Activated T-helper 1 cell treated with anti-CD3 and anti-CD28 coated beads, Interleukin-12 subunit alpha, Interleukin-12 subunit beta, Interleukin-2, Interleukin-4 antibody, amounts not matched to agents 30 ng/mL and 10 ng/mL and 1 ng/mL, durations not matched to agents 14 hours and 24 hours and 36 hours (primary cell): ENCODE measurements around the gene PCDHB5. TPM values are rescaled to one million over a fixed set of nuclear protein-coding genes. Genes with fewer than 3 reads are reported as not detected.
"Not testable (repeated sequence)": the region's sequence is repeated elsewhere in the genome, so short reads cannot be mapped to it uniquely, and the experiment has no call there.

Experiments used
- DNase-seq: peaks from one replicate; pipeline ENCODE4 v3.0.0; 2021; ENCODE audit warnings: low spot score
- H3K27ac Mint-ChIP-seq: one replicate; pipeline ENCODE4 v1.8.0; 2021; ENCODE audit warnings: mild to moderate bottlenecking, mixed read lengths
- H3K27me3 Mint-ChIP-seq: one replicate; pipeline ENCODE4 v1.8.0; 2022; ENCODE audit warnings: mild to moderate bottlenecking, moderate library complexity, mixed read lengths; ENCODE audit not compliant: insufficient read depth
- H3K36me3 Mint-ChIP-seq: one replicate; pipeline ENCODE4 v1.8.0; 2021; ENCODE audit warnings: low read depth, mixed read lengths
- H3K4me1 Mint-ChIP-seq: one replicate; pipeline ENCODE4 v1.8.0; 2021; ENCODE audit warnings: low read depth, mixed read lengths
- H3K4me3 Mint-ChIP-seq: one replicate; pipeline ENCODE4 v1.8.0; 2021; ENCODE audit warnings: mild to moderate bottlenecking, moderate library complexity, mixed read lengths
- H3K9me3 Mint-ChIP-seq: one replicate; pipeline ENCODE4 v1.8.0; 2021; ENCODE audit warnings: mixed read lengths
- intact Hi-C: fragments of 100-400 bp; cut with micrococcal nuclease; formaldehyde crosslinking; loops from one replicate; pipeline ENCODE4 v1.15.1; 2024
- total RNA-seq: library from RNA; stranded (reverse); gene quantifications from 2 replicates; pipeline ENCODE4 v1.2.3, GENCODE V29; 2022

The PCDHB5 gene
- total RNA-seq, 1 donor from 2014 or later = not detected

- DNase-seq, H3K4me1 Mint-ChIP-seq, H3K27me3 Mint-ChIP-seq, H3K27ac Mint-ChIP-seq, H3K4me3 Mint-ChIP-seq, H3K36me3 Mint-ChIP-seq, intact Hi-C loops: not testable (repeated sequence)
- peaks cover 19% of the 10 kb centered on the region for H3K9me3 Mint-ChIP-seq
Measured at GRCh38 chr5:141123396-141124135, 11.4 kb upstream of the PCDHB5 start.

DNA sequence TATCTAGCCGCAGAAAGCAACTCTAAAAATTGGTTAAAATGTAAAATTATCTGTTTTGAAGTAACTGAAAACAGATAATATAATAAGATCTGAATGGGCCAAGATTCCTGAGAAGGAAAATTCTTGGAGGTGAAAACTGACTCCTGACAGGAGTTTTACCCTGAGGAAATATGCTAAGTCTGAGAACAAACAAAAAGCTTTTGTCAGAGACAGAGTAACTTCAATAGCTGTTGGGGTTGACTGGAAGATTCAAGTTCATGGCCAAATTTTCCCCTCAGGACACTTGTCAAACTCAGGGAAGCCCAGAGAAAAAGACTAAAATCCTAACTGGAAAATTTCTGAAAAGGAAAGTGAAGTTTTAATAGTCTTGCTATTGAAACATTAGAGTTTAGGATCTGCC is 7.7 kb upstream of the PCDHB5 start:
- no peaks in the 10 kb centered on the region for H3K27me3 Mint-ChIP-seq
- peaks cover 12% of the 10 kb centered on the region for H3K9me3 Mint-ChIP-seq
- no peaks in the 10 kb centered on the region for H3K36me3 Mint-ChIP-seq
- intact Hi-C loops = no loop called here
- no peak for DNase-seq
- H3K4me1 Mint-ChIP-seq = no peaks in the 10 kb centered on the region
- H3K27ac Mint-ChIP-seq = no peak overlapping the region
- no peak overlapping the region for H3K4me3 Mint-ChIP-seq

DNA sequence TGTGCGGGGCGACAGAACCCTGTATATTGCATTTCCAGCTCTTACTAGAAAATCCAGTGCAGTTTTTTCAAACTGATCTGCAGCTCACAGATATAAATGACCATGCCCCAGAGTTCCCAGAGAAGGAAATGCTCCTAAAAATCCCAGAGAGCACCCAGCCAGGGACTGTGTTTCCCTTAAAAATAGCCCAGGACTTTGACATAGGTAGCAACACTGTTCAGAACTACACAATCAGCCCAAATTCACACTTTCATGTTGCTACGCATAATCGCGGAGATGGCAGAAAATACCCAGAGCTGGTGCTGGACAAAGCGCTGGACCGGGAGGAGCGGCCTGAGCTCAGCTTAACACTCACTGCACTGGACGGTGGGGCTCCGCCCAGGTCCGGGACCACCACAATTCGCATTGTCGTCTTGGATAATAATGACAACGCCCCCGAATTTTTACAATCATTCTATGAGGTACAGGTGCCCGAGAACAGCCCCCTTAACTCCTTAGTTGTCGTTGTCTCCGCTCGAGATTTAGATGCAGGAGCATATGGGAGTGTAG is 786 bp downstream of the PCDHB5 start:
- Mint-ChIP-seq H3K27ac (no peak overlapping the region), H3K27me3 (no peaks in the 10 kb centered on the region), H3K9me3 (peaks cover 28% of the 10 kb centered on the region), H3K4me3 (no peak overlapping the region), H3K36me3 (peaks cover 2% of the 10 kb centered on the region), H3K4me1 (no peaks in the 10 kb centered on the region)
- intact Hi-C loops = no loop called here
- no peak for DNase-seq

- H3K4me3 Mint-ChIP-seq, intact Hi-C loops, H3K36me3 Mint-ChIP-seq, H3K27me3 Mint-ChIP-seq, H3K4me1 Mint-ChIP-seq, H3K27ac Mint-ChIP-seq, DNase-seq: not testable (repeated sequence)
- H3K9me3 Mint-ChIP-seq = peaks cover 28% of the 10 kb centered on the region
Measured at GRCh38 chr5:141137346-141137745, 2.3 kb downstream of the PCDHB5 start.

DNA sequence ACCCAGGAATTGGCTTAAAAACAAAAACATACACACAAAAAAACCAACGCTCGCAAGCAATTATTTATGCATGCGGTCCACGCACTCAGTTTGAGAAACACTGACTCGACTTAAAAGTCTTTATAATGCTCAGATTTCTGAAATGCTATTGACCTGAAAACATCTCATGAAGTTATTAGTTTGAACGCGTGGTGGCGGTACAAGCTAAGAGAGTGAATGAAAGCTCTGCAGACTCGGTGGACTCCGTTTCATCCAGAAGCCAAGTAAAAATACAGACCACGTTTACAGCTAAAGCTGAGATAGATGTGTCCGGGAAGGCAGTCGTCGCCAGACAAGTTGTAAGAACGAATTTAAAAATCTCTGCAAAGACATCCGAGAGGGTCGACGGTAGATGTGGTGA is 14.8 kb downstream of the PCDHB5 start, which contains the start of gene PCDHB6:
Gene PCDHB6, plus strand, starts transcription at position 246 of the 400 bp plus-strand sequence. CDS start 201 bp downstream, outside the sequence.
- DNase-seq = no peak
- intact Hi-C loops = no loop called here

DNA sequence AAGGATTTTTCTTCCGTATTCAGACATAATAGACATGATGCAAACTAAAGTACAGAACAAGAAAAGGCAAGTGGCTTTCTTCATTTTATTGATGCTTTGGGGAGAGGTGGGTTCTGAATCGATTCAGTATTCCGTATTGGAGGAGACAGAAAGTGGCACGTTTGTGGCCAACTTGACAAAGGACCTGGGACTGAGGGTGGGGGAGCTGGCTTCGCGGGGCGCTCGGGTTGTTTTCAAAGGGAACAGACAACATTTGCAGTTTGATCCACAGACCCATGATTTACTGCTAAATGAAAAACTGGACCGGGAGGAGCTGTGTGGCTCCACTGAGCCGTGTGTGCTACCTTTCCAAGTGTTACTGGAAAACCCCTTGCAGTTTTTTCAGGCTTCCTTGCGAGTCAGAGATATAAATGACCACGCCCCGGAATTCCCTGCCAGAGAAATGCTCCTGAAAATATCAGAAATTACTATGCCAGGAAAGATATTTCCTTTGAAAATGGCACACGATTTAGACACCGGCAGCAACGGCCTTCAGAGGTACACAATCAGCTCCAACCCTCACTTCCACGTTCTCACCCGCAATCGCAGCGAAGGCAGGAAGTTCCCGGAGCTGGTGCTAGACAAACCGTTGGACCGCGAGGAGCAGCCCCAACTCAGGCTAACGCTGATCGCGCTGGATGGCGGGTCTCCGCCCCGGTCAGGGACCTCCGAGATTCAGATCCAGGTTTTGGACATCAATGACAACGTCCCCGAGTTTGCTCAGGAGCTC is 15.4 kb downstream of the PCDHB5 start:
- intact Hi-C loops = no loop called here
- H3K4me3 Mint-ChIP-seq = no peak overlapping the region
- DNase-seq = no peak

More for the DNA sequence above, 14.8 kb downstream of the PCDHB5 start, which contains the start of gene PCDHB6:
- Mint-ChIP-seq H3K4me3 (no peak within 1 kb of the TSS), H3K4me1 (no peaks in the 10 kb centered on the region), H3K27me3 (no peaks in the 10 kb centered on the region), H3K27ac (no peak within 1 kb of the TSS), H3K36me3 (no peaks in the 10 kb centered on the region), H3K9me3 (peaks cover 39% of the 10 kb centered on the region)

GRCh38 chr5:141150993-141151325 is 16.0 kb downstream of the PCDHB5 start:
- DNase-seq = no peak
- Mint-ChIP-seq H3K27ac (no peak overlapping the region), H3K27me3 (no peaks in the 10 kb centered on the region), H3K36me3 (no peaks in the 10 kb centered on the region), H3K4me1 (no peaks in the 10 kb centered on the region), H3K4me3 (no peak overlapping the region), H3K9me3 (peaks cover 42% of the 10 kb centered on the region)
- intact Hi-C loops = no loop called here

More for the DNA sequence above, 15.4 kb downstream of the PCDHB5 start:
- Mint-ChIP-seq H3K4me1 (no peaks in the 10 kb centered on the region), H3K27me3 (no peaks in the 10 kb centered on the region), H3K36me3 (no peaks in the 10 kb centered on the region), H3K9me3 (peaks cover 39% of the 10 kb centered on the region), H3K27ac (no peak overlapping the region)

GRCh38 chr5:141151632-141152031 is 16.6 kb downstream of the PCDHB5 start:
- peaks cover 49% of the 10 kb centered on the region for H3K9me3 Mint-ChIP-seq
- H3K27ac Mint-ChIP-seq, H3K4me3 Mint-ChIP-seq, DNase-seq, H3K27me3 Mint-ChIP-seq, intact Hi-C loops, H3K36me3 Mint-ChIP-seq, H3K4me1 Mint-ChIP-seq: not testable (repeated sequence)

DNA sequence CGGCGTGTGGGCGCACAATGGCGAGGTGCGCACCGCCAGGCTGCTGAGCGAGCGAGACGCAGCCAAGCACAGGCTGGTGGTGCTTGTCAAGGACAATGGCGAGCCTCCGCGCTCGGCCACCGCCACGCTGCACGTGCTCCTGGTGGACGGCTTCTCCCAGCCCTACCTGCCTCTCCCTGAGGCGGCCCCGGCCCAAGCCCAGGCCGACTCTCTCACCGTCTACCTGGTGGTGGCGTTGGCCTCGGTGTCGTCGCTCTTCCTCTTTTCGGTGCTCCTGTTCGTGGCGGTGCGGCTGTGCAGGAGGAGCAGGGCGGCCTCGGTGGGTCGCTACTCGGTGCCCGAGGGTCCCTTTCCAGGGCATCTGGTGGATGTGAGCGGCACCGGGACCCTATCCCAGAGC is 17.1 kb downstream of the PCDHB5 start:
- H3K36me3 Mint-ChIP-seq, H3K4me1 Mint-ChIP-seq, DNase-seq, H3K27me3 Mint-ChIP-seq, H3K27ac Mint-ChIP-seq, intact Hi-C loops, H3K4me3 Mint-ChIP-seq: not testable (repeated sequence)
- H3K9me3 Mint-ChIP-seq = peaks cover 53% of the 10 kb centered on the region

DNA sequence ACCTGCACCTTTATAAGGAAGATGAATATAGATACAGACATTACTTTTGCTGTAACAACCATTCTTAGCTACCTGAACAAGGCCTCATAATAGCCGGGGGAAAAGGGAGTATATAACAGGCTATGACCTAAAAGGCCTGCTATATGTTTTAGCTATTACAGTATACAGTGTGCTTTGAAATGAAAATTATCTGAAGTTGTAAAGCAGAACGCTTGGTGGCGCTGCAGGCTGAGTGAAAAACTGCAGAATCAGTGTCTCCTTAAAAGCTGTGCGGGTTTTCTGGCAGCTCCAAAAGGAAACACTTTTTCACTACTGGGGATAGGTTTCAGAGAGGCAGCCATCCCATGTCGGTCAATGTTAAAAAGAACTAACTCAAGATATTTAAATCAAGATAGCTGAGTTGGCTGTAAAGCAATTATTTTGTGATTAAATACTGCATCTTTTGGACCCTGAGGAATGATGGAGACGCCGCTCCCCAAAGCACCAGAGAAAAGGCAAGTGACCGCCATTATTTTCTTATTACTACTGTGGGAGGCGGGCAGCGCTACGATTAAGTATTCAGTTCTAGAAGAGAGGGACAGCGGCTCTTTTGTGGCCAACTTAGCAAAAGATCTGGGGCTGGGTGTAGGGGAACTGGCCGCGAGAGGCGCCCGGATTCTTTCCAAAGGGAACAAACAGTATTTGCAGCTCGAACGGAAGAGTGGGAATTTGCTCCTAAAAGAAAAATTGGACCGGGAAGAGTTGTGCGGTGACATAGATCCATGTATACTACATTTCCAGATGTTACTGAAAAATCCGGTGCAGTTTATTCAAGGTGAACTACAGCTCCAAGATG is 20.8 kb downstream of the PCDHB5 start:
- Mint-ChIP-seq H3K4me1 (no peaks in the 10 kb centered on the region), H3K27ac (no peak overlapping the region), H3K36me3 (no peaks in the 10 kb centered on the region), H3K4me3 (no peak overlapping the region), H3K9me3 (peaks cover 50% of the 10 kb centered on the region), H3K27me3 (no peaks in the 10 kb centered on the region)
- intact Hi-C loops = no loop called here
- DNase-seq = no peak

GRCh38 chr5:141157356-141157755 is 22.4 kb downstream of the PCDHB5 start:
- H3K9me3 Mint-ChIP-seq = peaks cover 48% of the 10 kb centered on the region
- H3K36me3 Mint-ChIP-seq, H3K4me1 Mint-ChIP-seq, H3K27ac Mint-ChIP-seq, H3K4me3 Mint-ChIP-seq, H3K27me3 Mint-ChIP-seq, DNase-seq, intact Hi-C loops: not testable (repeated sequence)

DNA sequence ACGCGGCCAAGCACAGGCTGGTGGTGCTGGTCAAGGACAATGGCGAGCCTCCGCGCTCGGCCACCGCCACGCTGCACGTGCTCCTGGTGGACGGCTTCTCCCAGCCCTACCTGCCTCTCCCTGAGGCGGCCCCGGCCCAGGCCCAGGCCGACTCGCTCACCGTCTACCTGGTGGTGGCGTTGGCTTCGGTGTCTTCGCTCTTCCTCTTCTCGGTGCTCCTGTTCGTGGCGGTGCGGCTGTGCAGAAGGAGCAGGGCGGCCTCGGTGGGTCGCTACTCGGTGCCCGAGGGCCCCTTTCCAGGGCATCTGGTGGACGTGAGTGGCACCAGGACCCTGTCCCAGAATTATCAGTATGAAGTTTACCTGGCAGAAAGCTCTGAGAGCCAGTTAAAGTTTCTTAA is 22.9 kb downstream of the PCDHB5 start:
- H3K27me3 Mint-ChIP-seq, intact Hi-C loops: not testable (repeated sequence)
- H3K9me3 Mint-ChIP-seq = peaks cover 45% of the 10 kb centered on the region

More for the DNA sequence above, 22.9 kb downstream of the PCDHB5 start:
- DNase-seq, H3K36me3 Mint-ChIP-seq, H3K27ac Mint-ChIP-seq, H3K4me1 Mint-ChIP-seq, H3K4me3 Mint-ChIP-seq: not testable (repeated sequence)
